Activated naive CD8-positive, alpha-beta T cell treated with anti-CD3 and anti-CD28 coated beads, Interleukin-2, amount 10 ng/mL, durations not matched to agents 7 days and 5 days (primary cell): ENCODE measurements around the gene DEK. TPM values are rescaled to one million over a fixed set of nuclear protein-coding genes. Genes with fewer than 3 reads are reported as not detected.
"Not testable (repeated sequence)": the region's sequence is repeated elsewhere in the genome, so short reads cannot be mapped to it uniquely, and the experiment has no call there.

ENCODE experiments used
- ATAC-seq: fragments of 150-1000 bp; cut with Tn5 transposase; one replicate; pipeline ENCODE4 v1.10.0; 2021; ENCODE audit warnings: low read depth, moderate library complexity
- POLR2A ChIA-PET: fragments of 350-600 bp; sonication (Branson Sonifier 250); formaldehyde crosslinking; loops from one replicate; lab custom pipeline; 2021; ENCODE audit warnings: antibody characterized with exemption; lab: Charles Lee
- DNase-seq: peaks from one replicate; pipeline ENCODE4 v3.0.0; 2021
- H3K27ac Mint-ChIP-seq: one replicate; pipeline ENCODE4 v1.8.0; 2022; ENCODE audit warnings: mild to moderate bottlenecking, mixed read lengths
- H3K27me3 Mint-ChIP-seq: one replicate; pipeline ENCODE4 v1.8.0; 2022; ENCODE audit warnings: mild to moderate bottlenecking, moderate library complexity, mixed read lengths
- H3K36me3 Mint-ChIP-seq: one replicate; pipeline ENCODE4 v1.8.0; 2021; ENCODE audit warnings: mild to moderate bottlenecking, mixed read lengths
- H3K4me1 Mint-ChIP-seq: one replicate; pipeline ENCODE4 v1.8.0; 2021; ENCODE audit warnings: mixed read lengths
- H3K4me3 Mint-ChIP-seq: one replicate; pipeline ENCODE4 v1.8.0; 2022; ENCODE audit warnings: mild to moderate bottlenecking, moderate library complexity, mixed read lengths
- H3K9me3 Mint-ChIP-seq: one replicate; pipeline ENCODE4 v1.8.0; 2021; ENCODE audit warnings: mixed read lengths
- total RNA-seq, 2 experiments: library from RNA; stranded (reverse); gene quantifications; one replicate each; pipeline ENCODE4 v1.2.3, GENCODE V29; 2021

The DEK gene, protein sequence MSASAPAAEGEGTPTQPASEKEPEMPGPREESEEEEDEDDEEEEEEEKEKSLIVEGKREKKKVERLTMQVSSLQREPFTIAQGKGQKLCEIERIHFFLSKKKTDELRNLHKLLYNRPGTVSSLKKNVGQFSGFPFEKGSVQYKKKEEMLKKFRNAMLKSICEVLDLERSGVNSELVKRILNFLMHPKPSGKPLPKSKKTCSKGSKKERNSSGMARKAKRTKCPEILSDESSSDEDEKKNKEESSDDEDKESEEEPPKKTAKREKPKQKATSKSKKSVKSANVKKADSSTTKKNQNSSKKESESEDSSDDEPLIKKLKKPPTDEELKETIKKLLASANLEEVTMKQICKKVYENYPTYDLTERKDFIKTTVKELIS
- total RNA-seq, result 100 to 1,000 TPM; 204 to 218 TPM

- Mint-ChIP-seq H3K4me1 (peaks cover 37% of the 10 kb centered on the region), H3K27me3 (no peaks in the 10 kb centered on the region), H3K27ac (peak within 1 kb of the TSS; percentile 94), H3K36me3 (peaks cover 34% of the 10 kb centered on the region), H3K4me3 (peak within 1 kb of the TSS; percentile 97), H3K9me3 (no peaks in the 10 kb centered on the region)
- POLR2A ChIA-PET, result interaction anchor here (1.4 to 2.2 kb wide), 2 partner anchors 558 to 664 kb away, joined by 4 to 7 read pairs; partner anchors contain the start of gene FAM8A1
- DNase-seq, result peak; percentile 88
- peak; percentile 73 for ATAC-seq
These were observed at the start of gene DEK for GRCh38 chr6:18264219-18264922. TSS of gene DEK (minus strand) at chr6:18264530. CDS start at chr6:18263987, 543 bp downstream.

GRCh38 chr6:18312368-18312767 is 48.0 kb upstream of the DEK start:
- no peaks in the 10 kb centered on the region for H3K36me3 Mint-ChIP-seq
- no peaks in the 10 kb centered on the region for H3K4me1 Mint-ChIP-seq
- H3K4me3 Mint-ChIP-seq, result no peak overlapping the region
- H3K27me3 Mint-ChIP-seq, result peaks cover 13% of the 10 kb centered on the region
- ATAC-seq (no peak), DNase-seq (no peak)
- POLR2A ChIA-PET, result no interaction called here
- H3K9me3 Mint-ChIP-seq, result peaks cover 2% of the 10 kb centered on the region
- no peak overlapping the region for H3K27ac Mint-ChIP-seq

DNA sequence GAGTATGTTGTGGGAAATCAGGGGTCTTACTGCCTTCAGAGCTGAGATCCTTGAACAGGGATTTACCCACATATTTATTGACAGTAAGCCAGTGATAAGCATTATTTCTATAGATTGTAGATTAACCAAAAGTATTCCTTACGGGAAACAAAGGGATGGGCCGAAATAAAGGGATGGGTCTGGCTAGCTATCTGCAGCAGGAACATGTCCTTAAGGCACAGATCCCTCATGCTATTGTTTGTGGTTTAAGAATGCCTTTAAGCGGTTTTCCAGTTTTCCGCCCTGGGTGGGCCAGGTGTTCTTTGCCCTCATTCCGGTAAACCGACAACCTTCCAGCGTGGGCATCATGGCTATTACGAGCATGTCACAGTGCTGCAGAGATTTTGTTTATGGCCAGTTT is 45.7 kb upstream of the DEK start:
- H3K4me3 Mint-ChIP-seq, POLR2A ChIA-PET, ATAC-seq: not testable (repeated sequence)

GRCh38 chr6:18309046-18309445 is 44.7 kb upstream of the DEK start:
- ATAC-seq (no peak), DNase-seq (no peak)
- Mint-ChIP-seq H3K36me3 (no peaks in the 10 kb centered on the region), H3K9me3 (peaks cover 2% of the 10 kb centered on the region), H3K4me3 (no peak overlapping the region), H3K27ac (no peak overlapping the region), H3K27me3 (peaks cover 13% of the 10 kb centered on the region), H3K4me1 (peaks cover 2% of the 10 kb centered on the region)
- POLR2A ChIA-PET, result no interaction called here

More for the DNA sequence above, 45.7 kb upstream of the DEK start:
- not testable (repeated sequence) for H3K9me3 Mint-ChIP-seq, H3K4me1 Mint-ChIP-seq, H3K27ac Mint-ChIP-seq, DNase-seq, H3K36me3 Mint-ChIP-seq
- peaks cover 13% of the 10 kb centered on the region for H3K27me3 Mint-ChIP-seq

GRCh38 chr6:18308070-18308735 is 43.9 kb upstream of the DEK start:
- POLR2A ChIA-PET, result no interaction called here
- Mint-ChIP-seq H3K36me3 (no peaks in the 10 kb centered on the region), H3K9me3 (peaks cover 2% of the 10 kb centered on the region), H3K4me1 (peaks cover 2% of the 10 kb centered on the region), H3K27ac (no peak overlapping the region), H3K27me3 (peaks cover 10% of the 10 kb centered on the region), H3K4me3 (no peak overlapping the region)
- DNase-seq, result no peak
- no peak for ATAC-seq

- POLR2A ChIA-PET, result no interaction called here
- ATAC-seq (no peak), DNase-seq (no peak)
- Mint-ChIP-seq H3K27ac (no peak overlapping the region), H3K9me3 (peaks cover 2% of the 10 kb centered on the region), H3K4me1 (peaks cover 2% of the 10 kb centered on the region), H3K4me3 (no peak overlapping the region), H3K36me3 (no peaks in the 10 kb centered on the region), H3K27me3 (peaks cover 4% of the 10 kb centered on the region)
These were observed 42.6 kb upstream of the DEK start for GRCh38 chr6:18306977-18307376.

- H3K4me1 Mint-ChIP-seq, result peaks cover 2% of the 10 kb centered on the region
- no peak overlapping the region for H3K27ac Mint-ChIP-seq
- H3K4me3 Mint-ChIP-seq, result no peak overlapping the region
- H3K36me3 Mint-ChIP-seq, result no peaks in the 10 kb centered on the region
- H3K27me3 Mint-ChIP-seq, result peaks cover 5% of the 10 kb centered on the region
- DNase-seq (no peak), ATAC-seq (no peak)
- POLR2A ChIA-PET, result no interaction called here
- no peaks in the 10 kb centered on the region for H3K9me3 Mint-ChIP-seq
These were observed 38.5 kb upstream of the DEK start for GRCh38 chr6:18302561-18303439.

DNA sequence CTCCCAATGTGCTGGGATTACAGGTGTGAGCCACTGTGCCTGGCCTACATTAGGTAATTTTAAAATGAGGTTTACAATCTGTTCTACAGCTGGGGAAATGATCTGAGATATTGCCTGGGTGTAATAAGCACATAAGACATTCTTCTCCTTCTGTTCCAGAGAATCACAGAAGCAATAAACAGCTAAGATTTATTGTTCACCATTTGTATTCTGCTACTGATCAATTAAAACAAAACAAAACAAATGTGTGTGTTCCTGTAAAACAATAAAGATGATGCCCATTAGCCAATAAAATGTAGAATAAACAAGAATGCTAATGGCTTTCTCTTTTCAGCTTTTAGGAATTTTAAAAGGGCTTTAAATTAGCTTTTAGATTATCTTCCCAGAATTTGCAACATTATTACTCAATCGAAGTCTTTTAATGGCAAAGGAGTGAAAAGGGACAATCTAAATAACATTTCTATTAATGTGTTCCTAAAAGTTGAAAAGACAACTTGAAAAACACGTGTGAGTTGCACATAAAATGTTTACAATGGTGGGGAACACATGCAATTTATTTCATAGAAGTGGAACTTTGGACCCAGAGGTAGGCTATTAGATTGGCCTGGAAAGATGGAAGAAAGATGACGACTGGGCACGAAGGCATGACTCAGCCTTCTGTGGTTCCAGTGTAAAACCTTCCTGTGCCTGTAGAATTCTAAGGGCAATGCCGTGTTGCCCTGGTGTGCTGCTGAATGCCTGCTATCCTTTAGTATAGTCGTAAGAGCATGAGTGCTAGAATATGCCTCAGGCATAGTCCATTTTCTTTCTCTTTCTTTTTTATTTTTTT is 29.0 kb upstream of the DEK start:
- ATAC-seq (no peak), DNase-seq (no peak)
- H3K27me3 Mint-ChIP-seq, result peaks cover 5% of the 10 kb centered on the region
- H3K4me3 Mint-ChIP-seq, result no peak overlapping the region
- no peaks in the 10 kb centered on the region for H3K9me3 Mint-ChIP-seq
- H3K4me1 Mint-ChIP-seq, result no peaks in the 10 kb centered on the region
- H3K36me3 Mint-ChIP-seq, result no peaks in the 10 kb centered on the region
- POLR2A ChIA-PET, result no interaction called here
- no peak overlapping the region for H3K27ac Mint-ChIP-seq

DNA sequence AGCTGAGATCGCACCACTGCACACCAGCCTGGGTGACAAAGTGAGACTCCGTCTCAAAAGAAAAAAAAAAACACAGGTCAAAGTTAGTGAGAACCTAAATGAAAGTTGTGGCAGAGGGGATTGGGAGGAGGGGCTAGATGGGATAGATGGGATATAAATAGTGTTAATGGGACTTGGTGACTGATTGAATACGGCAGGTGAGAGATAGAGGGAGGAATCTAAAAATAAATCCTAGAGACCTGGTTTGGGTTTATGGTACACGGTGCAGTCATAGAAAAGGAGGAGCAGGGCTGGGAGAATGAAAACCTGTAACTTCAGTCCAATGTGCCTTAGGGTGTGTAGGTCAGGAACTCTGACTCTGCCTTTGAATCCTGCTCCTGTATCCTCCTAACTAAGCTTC is 25.0 kb upstream of the DEK start:
- DNase-seq (no peak), ATAC-seq (no peak)
- H3K4me3 Mint-ChIP-seq, result no peak overlapping the region
- no peaks in the 10 kb centered on the region for H3K4me1 Mint-ChIP-seq
- H3K36me3 Mint-ChIP-seq, result no peaks in the 10 kb centered on the region
- H3K27me3 Mint-ChIP-seq, result peaks cover 10% of the 10 kb centered on the region
- H3K27ac Mint-ChIP-seq, result no peak overlapping the region
- POLR2A ChIA-PET, result no interaction called here
- no peaks in the 10 kb centered on the region for H3K9me3 Mint-ChIP-seq

DNA sequence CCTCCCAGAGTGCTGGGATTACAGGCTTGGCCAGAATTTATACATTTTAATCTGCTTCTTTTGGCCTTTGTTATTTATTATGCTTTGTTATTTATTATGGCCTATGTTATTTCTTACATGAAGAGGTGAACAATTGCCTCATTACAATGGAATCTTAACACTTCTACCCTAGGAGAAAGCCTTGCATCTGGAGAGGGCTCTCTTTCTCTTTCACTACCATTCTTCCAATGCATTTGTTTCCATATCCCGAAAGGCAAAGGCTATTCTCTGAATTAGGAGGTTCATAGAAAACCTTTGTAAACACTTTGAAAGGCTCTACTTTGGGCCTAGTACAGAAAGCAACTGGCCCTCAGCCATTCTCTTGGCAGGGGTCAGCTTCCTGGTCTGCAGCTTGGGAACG is 19.9 kb upstream of the DEK start:
- Mint-ChIP-seq H3K4me1 (no peaks in the 10 kb centered on the region), H3K27ac (no peak overlapping the region), H3K36me3 (no peaks in the 10 kb centered on the region), H3K27me3 (peaks cover 46% of the 10 kb centered on the region), H3K9me3 (no peaks in the 10 kb centered on the region), H3K4me3 (no peak overlapping the region)
- DNase-seq, result no peak
- ATAC-seq, result no peak
- POLR2A ChIA-PET, result no interaction called here

GRCh38 chr6:18281564-18281963 is 17.2 kb upstream of the DEK start:
- Mint-ChIP-seq H3K27me3 (peaks cover 62% of the 10 kb centered on the region), H3K27ac (no peak overlapping the region), H3K4me1 (peaks cover 6% of the 10 kb centered on the region), H3K9me3 (no peaks in the 10 kb centered on the region), H3K4me3 (no peak overlapping the region), H3K36me3 (no peaks in the 10 kb centered on the region)
- POLR2A ChIA-PET, result interaction anchor here (0.7 kb wide), 1 partner anchor 41 kb away, joined by 5 read pairs; no protein-coding TSS in a partner anchor
- no peak for DNase-seq
- ATAC-seq, result no peak

- no peak overlapping the region for H3K4me3 Mint-ChIP-seq
- peaks cover 73% of the 10 kb centered on the region for H3K27me3 Mint-ChIP-seq
- DNase-seq, result no peak
These were observed 15.8 kb upstream of the DEK start for GRCh38 chr6:18280084-18280483.

More at GRCh38 chr6:18280084-18280483, 15.8 kb upstream of the DEK start:
- ATAC-seq, result no peak
- Mint-ChIP-seq H3K36me3 (no peaks in the 10 kb centered on the region), H3K9me3 (peaks cover under 1% of the 10 kb centered on the region), H3K4me1 (peaks cover 8% of the 10 kb centered on the region), H3K27ac (no peak overlapping the region)
- POLR2A ChIA-PET, result no interaction called here
